Sciatic nerve (tissue), 2 donors: ENCODE results near the gene POLN. TPM values are rescaled to one million over a fixed set of nuclear protein-coding genes. Genes with fewer than 3 reads are reported as not detected.
A peak's percentile ranks its signal among the peaks of the same experiment; 100 is the strongest.

Experiments used
- ATAC-seq: fragments of 200-7000 bp; cut with Tn5 transposase; one replicate; pipeline ENCODE4 v1.9.1; 2020; ENCODE audit warnings: mild to moderate bottlenecking, moderate library complexity
- DNase-seq: peaks from one replicate; pipeline ENCODE4 v3.0.0-alpha.2; 2020; ENCODE audit warnings: low spot score
- intact Hi-C: fragments of 100-400 bp; cut with DNase I; formaldehyde crosslinking; loops from one replicate; pipeline ENCODE4 v1.14.2; 2022
- total RNA-seq: library from RNA; stranded (reverse); fragmentation: NEBNext Ultra II Directional; extraction: Animal tissue kit (Norgen Biotek cat#: 25700); gene quantifications from one replicate; pipeline ENCODE4 v1.2.1, GENCODE V29; 2021
- donor health status: DM: no; HTN: no; CAD: no.
- donor health status: DM: no; HTN: no; CAD: no.

POLN gene
- total RNA-seq, 1 donor from 2014 or later, result 7.7 TPM

GRCh38 chr4:2103127-2103842, 138.6 kb downstream of the POLN start:
- intact Hi-C loops, result no loop called here
- no peak for DNase-seq
- ATAC-seq, result no peak

GRCh38 chr4:2102045-2102883, 139.7 kb downstream of the POLN start:
- intact Hi-C loops, result no loop called here
- DNase-seq, result no peak
- ATAC-seq, result no peak

- ATAC-seq (no peak), DNase-seq (no peak)
- intact Hi-C loops, result no loop called here
Measured at GRCh38 chr4:2101346-2102044, 140.4 kb downstream of the POLN start.

- intact Hi-C loops, result no loop called here
- ATAC-seq, result no peak
- no peak for DNase-seq
Measured at GRCh38 chr4:2096073-2096609, 145.8 kb downstream of the POLN start.

GRCh38 chr4:2095236-2096072, 146.5 kb downstream of the POLN start:
- intact Hi-C loops, result no loop called here
- ATAC-seq, result no peak
- no peak for DNase-seq

GRCh38 chr4:2094545-2094944, 147.4 kb downstream of the POLN start:
- intact Hi-C loops, result loop anchor here (1.0 kb wide), 1 partner anchor 31 kb away; no protein-coding TSS in a partner anchor
- ATAC-seq (no peak), DNase-seq (no peak)

- ATAC-seq, result no peak
- intact Hi-C loops, result no loop called here
- DNase-seq, result no peak
Measured at GRCh38 chr4:2093265-2093664, 148.7 kb downstream of the POLN start.

GRCh38 chr4:2092669-2093053, 149.3 kb downstream of the POLN start:
- intact Hi-C loops, result no loop called here
- ATAC-seq, result no peak
- DNase-seq, result no peak

GRCh38 chr4:2091990-2092668, 149.8 kb downstream of the POLN start:
- DNase-seq (no peak), ATAC-seq (no peak)
- intact Hi-C loops, result no loop called here

GRCh38 chr4:2090642-2091041, 151.3 kb downstream of the POLN start:
- intact Hi-C loops, result no loop called here

GRCh38 chr4:2089222-2089621, 152.7 kb downstream of the POLN start:
- ATAC-seq (no peak), DNase-seq (no peak)
- intact Hi-C loops, result no loop called here

More at GRCh38 chr4:2090642-2091041, 151.3 kb downstream of the POLN start:
- DNase-seq, result no peak
- no peak for ATAC-seq

GRCh38 chr4:2087170-2087569, 154.8 kb downstream of the POLN start:
- intact Hi-C loops, result no loop called here
- DNase-seq (no peak), ATAC-seq (no peak)

- intact Hi-C loops, result no loop called here
- ATAC-seq (no peak), DNase-seq (peak; percentile 41)
Measured at GRCh38 chr4:2085496-2085901, 156.4 kb downstream of the POLN start.

- intact Hi-C loops, result no loop called here
- DNase-seq (peak; percentile 39), ATAC-seq (no peak)
Measured at GRCh38 chr4:2084316-2084715, 157.6 kb downstream of the POLN start.

GRCh38 chr4:2083826-2084160, 158.1 kb downstream of the POLN start:
- DNase-seq (peak; percentile 25), ATAC-seq (no peak)
- intact Hi-C loops, result no loop called here

GRCh38 chr4:2083116-2083825, 158.7 kb downstream of the POLN start:
- ATAC-seq (no peak), DNase-seq (peak; percentile 13)

GRCh38 chr4:2082627-2083026, 159.3 kb downstream of the POLN start:
- DNase-seq (no peak), ATAC-seq (no peak)
- intact Hi-C loops, result no loop called here

More at GRCh38 chr4:2083116-2083825, 158.7 kb downstream of the POLN start:
- intact Hi-C loops, result no loop called here

GRCh38 chr4:2082118-2082517, 159.8 kb downstream of the POLN start:
- peak; percentile 7 for DNase-seq
- intact Hi-C loops, result no loop called here

More at GRCh38 chr4:2082118-2082517, 159.8 kb downstream of the POLN start:
- ATAC-seq, result no peak
